ENCODE data around the gene NCKAP5.

DNA sequence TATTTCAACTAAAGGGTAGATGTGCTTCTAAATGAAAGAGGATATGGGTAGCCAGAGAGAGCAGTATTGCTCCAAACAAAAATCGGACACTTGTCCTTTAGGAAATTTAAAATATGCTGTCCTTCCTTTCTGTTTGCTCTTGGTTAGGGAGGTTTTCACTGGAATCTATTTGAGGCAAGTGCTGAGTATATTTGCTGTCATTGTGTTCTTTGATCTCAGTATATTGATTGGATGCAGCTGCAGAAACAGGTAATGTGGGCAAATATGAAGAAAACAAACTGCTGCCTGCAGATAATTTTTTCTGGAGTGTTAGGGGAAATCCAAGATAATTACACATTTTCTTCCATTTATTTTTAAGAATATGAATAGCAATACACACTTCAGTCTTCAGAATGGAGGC is 410.2 kb downstream of the NCKAP5 start:
- TF ChIP-seq, protein P1, sequence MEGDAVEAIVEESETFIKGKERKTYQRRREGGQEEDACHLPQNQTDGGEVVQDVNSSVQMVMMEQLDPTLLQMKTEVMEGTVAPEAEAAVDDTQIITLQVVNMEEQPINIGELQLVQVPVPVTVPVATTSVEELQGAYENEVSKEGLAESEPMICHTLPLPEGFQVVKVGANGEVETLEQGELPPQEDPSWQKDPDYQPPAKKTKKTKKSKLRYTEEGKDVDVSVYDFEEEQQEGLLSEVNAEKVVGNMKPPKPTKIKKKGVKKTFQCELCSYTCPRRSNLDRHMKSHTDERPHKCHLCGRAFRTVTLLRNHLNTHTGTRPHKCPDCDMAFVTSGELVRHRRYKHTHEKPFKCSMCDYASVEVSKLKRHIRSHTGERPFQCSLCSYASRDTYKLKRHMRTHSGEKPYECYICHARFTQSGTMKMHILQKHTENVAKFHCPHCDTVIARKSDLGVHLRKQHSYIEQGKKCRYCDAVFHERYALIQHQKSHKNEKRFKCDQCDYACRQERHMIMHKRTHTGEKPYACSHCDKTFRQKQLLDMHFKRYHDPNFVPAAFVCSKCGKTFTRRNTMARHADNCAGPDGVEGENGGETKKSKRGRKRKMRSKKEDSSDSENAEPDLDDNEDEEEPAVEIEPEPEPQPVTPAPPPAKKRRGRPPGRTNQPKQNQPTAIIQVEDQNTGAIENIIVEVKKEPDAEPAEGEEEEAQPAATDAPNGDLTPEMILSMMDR (IDR thresholded peaks at IDR 0.05; ENCODE audit: low read length) = no peak
- no peak for TF ChIP-seq EZH2 (IDR thresholded peaks at IDR 0.05; ENCODE audit: borderline replicate concordance, low read length)
